Measurements from ENCODE around the gene DAGLA. TPM values are rescaled to one million over a fixed set of nuclear protein-coding genes. Genes with fewer than 3 reads are reported as not detected.
A peak's percentile ranks its signal among the peaks of the same experiment; 100 is the strongest.

Gene DAGLA
- total RNA-seq, 1 donor from 2014 or later: 4.3 TPM

DNA sequence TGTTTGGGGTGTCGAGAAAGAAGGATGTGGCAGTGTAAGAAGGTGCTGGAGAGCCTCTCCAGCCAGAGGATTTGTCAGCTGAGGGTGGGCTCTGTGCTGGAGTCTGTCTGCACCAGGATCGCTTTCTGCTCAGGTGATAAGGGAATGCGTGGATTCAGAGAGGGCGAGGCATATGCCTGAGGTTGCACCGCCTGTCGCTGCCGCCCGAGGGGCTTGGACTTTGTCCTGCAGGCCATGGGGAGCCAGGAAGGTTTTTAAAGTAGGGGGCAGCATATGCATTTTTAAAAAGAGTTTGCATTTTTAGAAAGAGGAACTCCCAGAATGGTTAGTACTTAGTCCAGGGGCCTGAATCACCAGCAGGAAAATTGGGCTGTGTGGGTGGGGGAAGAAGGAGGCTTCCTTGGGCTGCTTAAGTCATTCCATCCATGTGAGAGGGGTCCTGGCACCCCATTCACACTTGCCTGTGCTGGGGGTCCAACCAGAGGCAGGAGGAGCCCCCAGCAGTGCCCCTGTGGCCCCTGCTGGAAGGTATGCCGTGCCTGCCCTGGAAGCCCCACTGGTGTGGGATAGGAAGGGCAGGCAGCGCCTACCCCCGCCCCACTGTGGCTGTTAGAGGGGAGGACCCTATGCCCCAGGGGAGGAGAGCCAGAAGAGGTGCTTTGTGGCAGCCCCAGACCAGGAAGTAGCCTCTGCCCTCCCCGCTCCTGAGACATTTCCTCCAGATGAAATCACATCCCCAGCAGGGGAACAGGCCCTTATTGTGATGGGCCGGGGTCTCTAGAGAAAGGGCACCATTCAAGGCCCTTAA is 36.5 kb downstream of the DAGLA start:
- no peak for ATAC-seq
- DNase-seq (ENCODE audit: missing footprints): no peak
- intact Hi-C loops (cut with DNase I): no loop called here

DNA sequence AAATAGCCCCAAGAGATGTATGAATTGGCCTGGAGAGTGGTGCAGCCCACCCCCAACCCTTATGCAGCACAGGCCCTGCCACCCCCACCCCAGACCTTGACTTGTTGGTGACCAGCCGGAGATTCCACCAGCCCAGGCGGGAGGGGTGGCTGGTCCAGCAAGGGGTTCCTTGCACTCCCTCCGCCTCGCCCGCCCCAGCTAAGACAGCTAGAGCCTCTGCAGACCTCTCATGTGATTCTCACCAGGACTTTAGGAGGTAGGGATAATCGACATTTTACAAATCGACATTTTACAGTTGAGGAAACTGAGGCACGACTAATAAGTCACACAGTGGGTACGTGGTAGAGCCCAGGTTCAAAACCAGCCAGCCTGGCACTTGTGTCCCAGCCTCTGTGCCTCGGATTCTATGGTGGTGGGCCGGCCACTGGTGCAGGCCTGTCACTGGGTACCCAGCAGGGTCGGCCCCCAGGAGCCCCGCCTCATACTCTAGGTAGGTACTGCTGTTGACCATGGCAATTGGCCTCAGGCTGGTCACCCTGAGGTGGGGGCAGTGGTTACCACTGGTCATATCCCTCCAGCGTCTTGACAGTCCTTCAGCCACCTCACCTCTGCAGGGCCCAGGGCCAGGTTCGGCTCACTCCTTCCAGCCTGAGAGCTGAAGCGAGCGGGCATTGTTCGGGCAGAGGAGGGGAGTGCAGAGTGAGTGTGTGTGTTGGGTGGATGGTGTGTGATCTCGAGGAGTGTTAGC is 37.3 kb downstream of the DAGLA start:
- no peak for DNase-seq (ENCODE audit: missing footprints)
- intact Hi-C loops (cut with DNase I): no loop called here
- no peak for ATAC-seq

DNA sequence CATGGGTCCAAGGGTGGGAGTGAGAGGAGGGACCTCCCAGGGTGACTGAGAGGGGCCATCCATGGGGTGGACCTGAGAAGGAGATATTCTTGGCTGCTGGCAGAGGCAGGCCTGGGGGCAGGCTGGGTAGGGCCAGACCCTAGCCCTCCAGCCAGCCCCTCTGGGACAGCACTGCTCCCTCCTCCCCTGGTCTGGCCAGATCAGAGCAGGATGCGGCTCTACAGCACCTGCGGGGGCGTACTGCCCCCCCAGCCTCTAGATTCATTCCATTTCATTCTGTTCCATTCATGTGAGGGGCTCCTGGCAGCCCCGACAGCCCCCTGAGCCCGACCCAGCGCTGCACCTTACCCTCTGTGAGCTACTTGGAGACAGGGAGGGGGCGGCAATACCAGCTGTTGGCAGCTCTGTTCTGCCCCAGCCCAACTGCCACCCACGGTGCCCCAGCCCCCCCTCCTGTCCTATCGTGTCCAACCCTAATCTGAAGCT is 37.9 kb downstream of the DAGLA start:
- ATAC-seq (no peak), DNase-seq (ENCODE audit: missing footprints) (no peak)
- intact Hi-C loops (cut with DNase I): no loop called here

DNA sequence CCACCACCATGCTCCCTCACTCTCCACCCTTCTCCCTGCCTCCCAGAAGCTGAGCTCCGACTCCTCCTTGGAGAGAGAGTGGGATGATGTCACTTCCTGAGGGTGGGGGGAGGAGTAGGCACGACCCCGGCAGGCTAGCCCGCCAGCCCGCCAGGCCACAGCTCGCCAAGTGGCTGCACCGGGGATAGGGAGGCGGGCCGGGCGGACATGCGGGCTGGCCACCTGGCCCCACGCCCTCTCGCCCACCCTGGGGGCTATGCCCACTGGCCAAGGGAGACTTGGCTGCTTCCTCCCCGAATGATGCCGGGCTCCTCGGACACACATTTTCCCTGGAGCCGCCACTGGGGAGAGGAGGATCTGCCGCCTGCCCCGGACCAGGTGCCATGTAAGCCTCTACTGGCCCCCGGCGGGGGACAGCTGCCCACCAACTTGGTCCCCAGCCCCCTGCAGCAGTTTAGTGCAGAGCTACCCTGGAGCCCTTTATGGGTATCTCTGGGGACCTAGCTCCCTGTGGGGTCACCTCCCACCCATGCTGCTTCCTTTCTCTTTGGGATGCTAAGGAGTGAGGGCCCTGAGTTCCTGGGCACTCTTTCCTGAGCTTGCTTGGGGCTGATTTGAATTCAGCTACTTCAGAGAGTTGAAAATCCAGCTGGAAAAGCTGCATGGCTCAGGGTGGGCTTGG is 38.6 kb downstream of the DAGLA start:
- ATAC-seq (peak; percentile 68), DNase-seq (ENCODE audit: missing footprints) (no peak)
- intact Hi-C loops (cut with DNase I): no loop called here

DNA sequence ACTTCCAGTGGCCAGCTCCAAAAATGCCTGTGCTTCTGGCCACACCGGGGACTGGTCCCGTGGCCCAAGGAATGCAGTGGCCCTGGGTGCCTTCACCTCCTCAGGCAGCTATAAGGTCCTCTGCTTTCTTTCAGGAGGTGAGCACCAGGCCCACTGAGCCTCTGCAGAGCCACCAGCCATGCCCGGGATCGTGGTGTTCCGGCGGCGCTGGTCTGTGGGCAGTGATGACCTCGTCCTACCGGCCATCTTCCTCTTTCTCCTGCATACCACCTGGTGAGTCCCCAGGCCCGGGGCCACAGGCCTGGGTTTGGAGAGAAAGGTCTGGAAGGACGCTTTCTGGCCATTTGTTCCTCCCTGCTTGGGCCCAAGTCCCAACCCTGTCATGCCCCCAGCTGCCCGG is 39.8 kb downstream of the DAGLA start:
- ATAC-seq (no peak), DNase-seq (ENCODE audit: missing footprints) (no peak)
- intact Hi-C loops (cut with DNase I): no loop called here

DNA sequence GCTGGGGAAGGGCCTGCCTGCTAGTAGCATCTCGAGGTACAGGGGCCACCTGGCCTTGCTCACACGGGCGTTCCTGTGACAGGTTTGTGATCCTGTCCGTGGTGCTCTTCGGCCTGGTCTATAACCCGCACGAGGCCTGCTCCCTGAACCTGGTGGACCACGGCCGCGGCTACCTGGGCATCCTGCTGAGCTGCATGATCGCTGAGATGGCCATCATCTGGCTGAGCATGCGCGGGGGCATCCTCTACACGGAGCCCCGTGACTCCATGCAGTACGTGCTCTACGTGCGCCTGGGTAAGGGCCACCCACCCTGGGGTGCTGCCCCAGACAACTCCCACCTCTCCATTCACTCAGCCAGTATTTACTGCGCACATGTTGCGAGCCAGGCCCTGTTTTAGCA is 40.4 kb downstream of the DAGLA start:
- intact Hi-C loops (cut with DNase I): no loop called here
- no peak for ATAC-seq
- DNase-seq (ENCODE audit: missing footprints): no peak

DNA sequence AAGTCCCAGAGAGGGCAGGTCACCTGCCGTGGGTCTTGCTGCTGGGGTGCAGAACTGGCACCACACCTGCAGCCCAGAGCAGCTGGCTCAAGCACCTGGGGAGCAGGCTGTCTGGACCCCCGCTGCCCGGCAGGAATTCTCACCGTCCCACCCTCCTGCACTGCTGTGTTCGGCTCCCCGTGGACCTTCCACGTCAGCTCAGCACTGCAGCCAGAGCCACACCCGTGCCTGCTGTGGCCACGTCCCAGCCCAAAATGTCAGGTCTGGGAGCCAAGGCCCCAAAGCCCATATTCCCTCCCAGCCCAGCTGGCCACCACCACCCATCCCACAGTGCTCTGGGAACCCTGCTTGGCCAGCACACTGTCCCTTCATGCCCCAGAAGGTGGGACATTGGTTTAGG is 44.2 kb downstream of the DAGLA start:
- intact Hi-C loops (cut with DNase I): no loop called here
- ATAC-seq: peak; percentile 66
- DNase-seq (ENCODE audit: missing footprints): no peak

DNA sequence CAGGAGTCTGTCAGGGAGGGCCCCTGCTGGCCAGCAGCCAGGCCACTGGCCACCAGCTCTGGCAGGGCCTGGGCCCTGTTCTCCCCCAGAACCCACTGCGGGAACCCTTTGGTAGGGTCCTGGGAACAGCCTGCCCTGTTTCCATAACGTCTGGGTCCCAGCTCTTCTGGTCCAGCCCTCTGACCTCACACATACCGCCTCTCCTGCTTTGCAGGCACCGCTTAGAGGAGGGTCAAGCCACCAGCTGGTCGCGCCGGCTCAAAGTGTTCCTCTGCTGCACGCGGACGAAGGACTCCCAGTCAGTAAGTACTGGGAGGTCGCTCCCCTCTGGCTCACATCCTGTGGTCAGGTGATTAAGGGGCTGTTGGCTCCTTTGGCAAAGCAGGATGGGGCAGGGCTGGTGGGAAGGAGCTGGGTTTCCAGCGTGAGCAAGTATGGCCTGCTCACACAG is 45.6 kb downstream of the DAGLA start:
- no peak for ATAC-seq
- intact Hi-C loops (cut with DNase I): no loop called here
- DNase-seq (ENCODE audit: missing footprints): no peak

DNA sequence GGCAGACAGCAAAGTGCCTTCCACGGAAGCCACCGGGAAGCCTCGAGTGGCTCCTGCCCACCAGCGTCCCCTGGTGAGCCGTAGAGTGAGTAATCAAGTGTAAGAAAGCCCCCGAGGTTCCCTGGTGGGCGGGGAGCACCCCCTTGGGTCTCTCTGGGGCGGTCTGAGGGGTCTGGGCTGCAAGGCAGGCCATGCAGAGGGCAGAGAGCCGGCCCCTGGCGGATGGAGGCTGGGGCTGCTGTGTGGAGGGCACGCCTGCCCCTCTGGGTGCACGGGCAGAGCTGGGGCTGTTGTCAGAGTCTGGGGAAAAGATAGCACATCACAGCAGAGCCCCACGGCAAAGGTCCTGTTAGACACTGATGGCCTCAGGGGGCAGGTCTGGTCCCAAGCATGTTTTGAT is 46.6 kb downstream of the DAGLA start:
- ATAC-seq: no peak
- DNase-seq (ENCODE audit: missing footprints): no peak
- intact Hi-C loops (cut with DNase I): no loop called here

DNA sequence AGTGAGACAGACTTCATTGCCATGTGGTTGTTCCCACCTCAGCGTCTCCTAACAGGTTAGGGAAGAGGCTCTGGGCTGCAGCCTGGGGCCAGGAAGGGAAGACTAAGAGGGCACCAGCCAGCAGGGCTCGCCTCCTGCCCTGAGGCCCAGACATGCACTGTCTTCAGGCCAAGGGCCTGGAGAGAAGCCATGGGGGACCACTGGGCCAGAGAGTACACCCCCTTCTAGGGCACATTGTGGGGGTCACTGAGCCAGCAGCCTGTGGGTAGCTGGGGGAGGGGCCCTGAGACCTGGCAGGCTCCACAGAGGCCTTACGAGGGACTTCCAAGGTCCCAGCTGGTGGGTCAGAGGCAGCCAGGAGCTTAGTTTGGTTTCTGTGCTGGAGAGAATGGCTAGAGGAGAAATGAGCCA is 47.2 kb downstream of the DAGLA start:
- intact Hi-C loops (cut with DNase I): no loop called here
- DNase-seq (ENCODE audit: missing footprints) (no peak), ATAC-seq (peak; percentile 34)

DNA sequence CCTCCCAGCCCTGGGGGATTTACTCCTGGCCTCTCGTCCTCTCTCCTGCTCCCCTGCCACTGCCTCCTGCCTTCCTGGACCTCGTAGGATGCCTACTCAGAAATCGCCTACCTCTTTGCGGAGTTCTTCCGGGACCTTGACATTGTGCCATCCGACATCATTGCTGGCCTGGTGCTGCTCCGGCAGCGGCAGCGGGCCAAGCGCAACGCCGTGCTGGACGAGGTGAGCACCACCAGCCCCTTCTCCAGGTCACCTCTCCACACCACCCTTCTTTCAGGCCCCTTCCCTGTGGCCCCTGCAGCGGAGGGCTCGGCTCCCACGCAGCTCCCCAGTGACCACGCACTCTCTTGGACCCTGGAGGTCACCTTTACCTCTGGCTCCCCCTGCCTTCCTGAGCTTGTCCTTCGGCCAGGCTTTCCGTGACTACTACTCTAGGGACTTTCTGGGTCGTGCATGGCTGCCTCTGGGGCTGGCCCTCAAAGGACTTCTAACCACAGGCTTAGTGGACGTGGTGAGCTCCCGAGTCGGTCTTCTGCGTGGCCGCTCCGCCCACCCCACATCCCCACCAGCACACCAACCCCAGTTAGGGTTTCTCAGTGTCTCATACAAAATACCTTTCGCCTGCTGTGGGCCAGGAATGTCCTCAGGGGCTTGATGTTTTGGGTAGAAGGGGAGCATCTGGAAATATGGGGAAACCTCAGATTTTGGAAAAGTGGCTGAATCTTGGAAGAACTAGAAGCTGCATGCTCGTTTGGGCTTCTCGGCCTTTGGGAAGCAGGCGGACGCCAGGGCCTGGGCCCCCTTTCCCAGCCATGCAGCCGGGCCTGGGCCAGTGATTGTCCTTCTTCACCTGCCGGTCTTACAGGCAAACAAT is 48.1 kb downstream of the DAGLA start:
- ATAC-seq (no peak), DNase-seq (ENCODE audit: missing footprints) (no peak)
- intact Hi-C loops (cut with DNase I): no loop called here

DNA sequence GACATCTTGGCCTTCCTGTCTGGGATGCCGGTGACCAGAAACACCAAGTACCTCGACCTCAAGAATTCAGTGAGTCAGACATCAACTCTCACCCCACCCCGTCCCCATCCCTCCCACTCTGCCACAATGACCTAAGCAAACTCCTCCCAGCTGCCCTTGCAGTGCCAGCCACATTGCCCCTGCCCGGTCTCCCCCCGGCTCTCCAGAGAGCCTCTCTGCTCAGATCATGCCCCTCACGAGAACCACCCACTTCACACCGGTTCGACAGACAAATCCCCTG is 48.7 kb downstream of the DAGLA start:
- intact Hi-C loops (cut with DNase I): no loop called here
- ATAC-seq: no peak
- no peak for DNase-seq (ENCODE audit: missing footprints)

DNA sequence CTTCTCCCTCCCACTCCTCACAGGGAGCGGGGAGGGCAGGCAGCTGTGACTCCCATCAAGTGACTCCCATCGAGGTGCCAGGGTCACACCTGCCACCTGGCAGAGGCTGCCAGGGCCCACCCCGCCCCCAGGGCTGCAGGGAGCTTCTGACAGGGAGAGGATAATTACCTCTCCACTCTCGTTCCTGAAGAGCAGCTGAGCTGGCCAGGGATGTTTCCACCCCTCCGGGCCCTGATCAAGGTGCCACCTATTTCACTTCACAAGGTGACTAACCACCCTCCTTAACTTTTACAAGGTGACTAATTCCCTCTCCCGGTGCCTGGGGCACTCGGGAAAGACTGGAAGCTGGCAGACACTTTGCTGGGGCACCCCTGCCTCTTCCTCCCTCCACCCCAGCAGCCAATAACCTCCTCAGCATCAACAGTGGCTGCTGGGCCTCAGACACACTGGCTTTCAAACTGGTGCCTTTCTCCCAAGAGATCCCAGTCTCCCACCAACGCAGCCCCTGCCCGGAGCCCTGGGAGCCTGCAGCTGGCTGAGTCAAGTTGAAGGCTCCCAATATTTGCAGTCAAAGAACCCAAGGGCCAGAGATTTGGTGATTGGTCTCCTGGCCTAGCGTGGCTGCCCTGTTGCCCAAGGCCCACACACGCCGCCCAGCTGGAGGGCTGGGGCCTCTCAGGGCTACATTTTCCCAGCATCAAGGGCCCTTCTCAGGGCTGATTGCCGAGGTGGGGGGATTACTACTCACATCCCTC is 50.2 kb downstream of the DAGLA start:
- ATAC-seq (no peak), DNase-seq (ENCODE audit: missing footprints) (no peak)
- intact Hi-C loops (cut with DNase I): loop anchor here (5.0 kb wide), 1 partner anchor 33 kb away; no protein-coding TSS in a partner anchor

DNA sequence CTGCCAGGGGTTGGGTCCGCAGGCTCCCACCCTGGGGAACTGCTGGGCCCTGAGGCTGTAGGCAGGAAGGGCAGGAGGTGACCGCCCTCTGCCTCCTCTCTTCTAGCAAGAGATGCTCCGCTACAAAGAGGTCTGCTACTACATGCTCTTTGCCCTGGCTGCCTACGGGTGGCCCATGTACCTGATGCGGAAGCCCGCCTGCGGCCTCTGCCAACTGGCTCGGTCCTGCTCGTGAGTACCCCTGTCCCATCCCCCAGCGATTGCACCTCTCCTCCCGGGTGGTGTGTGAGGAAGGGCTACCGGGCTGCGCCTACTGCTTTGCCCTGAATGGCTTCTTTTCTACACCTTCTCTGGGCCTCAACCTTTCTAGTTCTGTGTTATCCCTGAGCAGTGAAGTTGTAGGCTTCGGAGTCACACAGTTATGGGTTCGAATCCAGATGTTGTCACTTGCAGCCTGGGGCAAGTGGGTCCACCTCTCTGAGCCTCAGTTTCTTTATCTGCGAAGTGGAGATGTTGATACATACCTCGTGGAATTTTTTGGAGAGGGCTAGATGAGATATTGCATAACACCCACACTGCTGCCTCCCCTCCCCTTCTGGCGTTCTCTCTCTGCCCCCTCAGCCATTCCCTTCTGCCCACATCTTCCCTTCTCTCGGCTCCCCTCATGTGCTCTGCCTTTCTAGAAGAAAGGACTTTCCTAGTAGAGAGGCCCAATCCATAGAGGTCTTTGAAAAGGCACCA is 51.2 kb downstream of the DAGLA start:
- intact Hi-C loops (cut with DNase I): loop anchor here (5.0 kb wide), 1 partner anchor 34 kb away; no protein-coding TSS in a partner anchor
- ATAC-seq: no peak
- DNase-seq (ENCODE audit: missing footprints): no peak

DNA sequence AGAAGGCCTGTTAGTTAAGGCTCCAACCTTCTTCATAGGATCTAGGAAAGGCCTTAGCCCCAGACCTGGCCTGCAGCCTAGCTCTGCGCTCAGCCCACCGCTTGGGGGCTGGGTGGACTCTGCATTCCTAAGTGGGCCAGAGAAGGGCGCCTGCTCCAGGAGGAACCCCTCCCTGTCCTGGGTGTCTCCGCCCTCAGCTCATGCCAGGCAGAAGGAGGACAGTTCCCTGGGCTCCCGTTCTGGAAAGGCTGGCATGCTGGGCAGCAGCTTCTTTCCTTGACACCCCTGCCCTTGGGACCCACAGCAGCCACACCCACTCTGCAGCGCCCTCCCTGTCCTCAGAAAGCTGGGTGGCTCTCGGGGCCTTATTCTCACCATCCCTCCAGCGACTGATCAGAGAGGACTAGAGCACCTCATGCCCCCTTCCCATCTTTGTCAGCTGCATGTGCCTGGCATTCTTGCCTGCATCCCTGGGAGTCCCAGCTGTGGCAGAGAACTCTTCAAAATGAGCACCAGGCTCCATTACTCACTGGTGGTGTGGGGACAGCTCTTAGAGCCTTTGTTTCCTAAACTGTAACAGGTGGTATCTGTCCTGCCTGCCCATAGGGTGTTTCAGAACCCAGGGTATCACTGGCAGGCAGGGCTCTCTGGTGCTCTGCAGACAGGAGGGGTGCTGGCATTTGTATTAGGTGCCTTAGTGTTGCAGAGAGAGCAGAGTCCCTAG is 51.9 kb downstream of the DAGLA start:
- intact Hi-C loops (cut with DNase I): loop anchor here (5.0 kb wide), 1 partner anchor 35 kb away; no protein-coding TSS in a partner anchor
- DNase-seq (ENCODE audit: missing footprints) (no peak), ATAC-seq (no peak)

DNA sequence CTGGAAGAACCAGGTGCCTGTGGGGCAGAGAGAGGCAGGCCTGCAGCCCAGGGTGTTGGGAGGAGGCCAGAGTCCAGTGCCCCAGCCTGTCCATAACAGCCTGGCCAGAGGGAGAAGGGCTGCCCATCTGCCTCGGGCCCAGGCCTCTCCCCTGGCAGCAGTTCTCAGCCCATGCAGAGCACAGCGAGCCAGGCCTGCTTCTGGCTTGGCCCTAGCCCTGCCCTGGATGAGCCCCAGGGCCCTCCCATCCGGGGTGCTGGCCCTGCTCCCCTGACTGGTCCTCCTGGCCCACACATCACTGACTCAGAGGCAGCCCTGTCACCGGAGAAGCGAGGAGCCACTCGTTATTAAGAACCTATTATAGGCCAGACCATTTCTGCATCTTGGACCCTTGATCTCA is 52.5 kb downstream of the DAGLA start:
- ATAC-seq (peak; percentile 37), DNase-seq (ENCODE audit: missing footprints) (no peak)
- intact Hi-C loops (cut with DNase I): loop anchor here (1.0 to 5.0 kb wide), 2 partner anchors 35 to 52 kb away; partner anchors contain the start of gene DAGLA
